GM23248 (cell line): ENCODE results near the gene PREX1. TPM values are rescaled to one million over a fixed set of nuclear protein-coding genes. Genes with fewer than 3 reads are reported as not detected.

Experiments used
- DNase-seq: peaks from one replicate; pipeline ENCODE4 v3.0.0-alpha.2; 2015
- H2AFZ ChIP-seq: fragments of 200-600 bp; sonication (generic); 2 replicates; pipeline ENCODE4 v1.6.1; 2016; ENCODE audit warnings: antibody characterized with exemption
- H3F3A ChIP-seq: fragments of 200-600 bp; sonication (generic); 2 replicates; pipeline ENCODE4 v1.6.1; 2016; ENCODE audit warnings: mild to moderate bottlenecking, antibody characterized with exemption, mixed run types; ENCODE audit not compliant: insufficient read depth
- H3K27ac ChIP-seq: fragments of 200-600 bp; sonication (generic); 2 replicates; pipeline ENCODE4 v1.5.1; 2016; ENCODE audit warnings: mild to moderate bottlenecking
- H3K27me3 ChIP-seq: fragments of 200-600 bp; sonication (generic); replicated peaks from 2 replicates; pipeline ENCODE4 v1.6.1; 2016; ENCODE audit warnings: mild to moderate bottlenecking; ENCODE audit not compliant: insufficient read depth
- H3K36me3 ChIP-seq: fragments of 200-600 bp; sonication (generic); 2 replicates; pipeline ENCODE4 v1.6.1; 2016; ENCODE audit warnings: low read depth, mild to moderate bottlenecking
- H3K4me1 ChIP-seq: fragments of 200-600 bp; sonication (generic); 2 replicates; pipeline ENCODE4 v1.6.1; 2016; ENCODE audit warnings: mild to moderate bottlenecking; ENCODE audit not compliant: insufficient read depth
- H3K4me2 ChIP-seq: fragments of 200-600 bp; sonication (generic); one replicate; pipeline ENCODE4 v1.6.1; 2016; ENCODE audit warnings: mild to moderate bottlenecking; ENCODE audit not compliant: unreplicated experiment
- H3K4me3 ChIP-seq: fragments of 200-600 bp; sonication (generic); 2 replicates; pipeline ENCODE4 v1.5.1; 2016; ENCODE audit warnings: mild to moderate bottlenecking
- H3K79me2 ChIP-seq: fragments of 200-600 bp; sonication (generic); 2 replicates; pipeline ENCODE4 v1.6.1; 2016; ENCODE audit warnings: mild to moderate bottlenecking; ENCODE audit not compliant: insufficient read depth
- H3K9ac ChIP-seq: fragments of 200-600 bp; sonication (generic); 2 replicates; pipeline ENCODE4 v1.6.1; 2016; ENCODE audit warnings: mild to moderate bottlenecking
- H3K9me2 ChIP-seq: fragments of 200-600 bp; sonication (generic); 2 replicates; pipeline ENCODE4 v1.6.1; 2016; ENCODE audit warnings: mixed run types, mild to moderate bottlenecking, moderate library complexity; ENCODE audit not compliant: insufficient read depth
- H3K9me3 ChIP-seq: fragments of 200-600 bp; sonication (generic); one replicate; pipeline ENCODE4 v1.6.1; 2017; ENCODE audit warnings: low read depth
- H4K20me1 ChIP-seq: fragments of 200-600 bp; sonication (generic); 2 replicates; pipeline ENCODE4 v1.6.0; 2016; ENCODE audit not compliant: insufficient read depth
- EZH2 ChIP-seq: fragments of 200-600 bp; sonication (generic); IDR thresholded peaks from 2 replicates; pipeline ENCODE4 v1.6.1; 2018; ENCODE audit warnings: antibody characterized with exemption, mild to moderate bottlenecking; ENCODE audit not compliant: insufficient read depth, poor library complexity, severe bottlenecking
- EZH2phosphoT487 ChIP-seq: fragments of 200-600 bp; sonication (generic); IDR thresholded peaks from 2 replicates; pipeline ENCODE4 v1.6.1; 2018; ENCODE audit warnings: antibody characterized with exemption, moderate library complexity, mild to moderate bottlenecking, low read depth; ENCODE audit not compliant: insufficient read depth
- WGBS, 2 experiments: methylation state at CpG; one replicate each; pipeline ENCODE4 v1.1.6; 2015 to 2017; ENCODE audit warnings: low lambda C conversion rate in 2 of 2, low coverage in 1 of 2; ENCODE audit errors: missing lambda C conversion rate in 2 of 2; 5-methylcytosine and 5-hydroxymethylcytosine counted together
- in situ Hi-C: fragments of 300-500 bp; cut with MboI; formaldehyde crosslinking; loops from 2 replicates; pipeline ENCODE4 v1.15.0; 2020
- polyA plus RNA-seq: library from polyadenylated mRNA; unstranded; fragments of >200 nt; fragmentation: Nextera tagmentation; extraction: Ambion mirVana; gene quantifications from 2 replicates; pipeline ENCODE4 v1.2.1, GENCODE V29; 2016
- total RNA-seq: library from RNA; depleted of rRNA; stranded (reverse); fragments of >200 nt; shearing (Covaris generic); gene quantifications from 2 replicates; pipeline ENCODE4 v1.2.3, GENCODE V29; 2014; rRNA removed

Gene PREX1
- total and polyA plus RNA-seq, 2 experiments from 2014 or later: 0.13 to 0.65 TPM

DNA sequence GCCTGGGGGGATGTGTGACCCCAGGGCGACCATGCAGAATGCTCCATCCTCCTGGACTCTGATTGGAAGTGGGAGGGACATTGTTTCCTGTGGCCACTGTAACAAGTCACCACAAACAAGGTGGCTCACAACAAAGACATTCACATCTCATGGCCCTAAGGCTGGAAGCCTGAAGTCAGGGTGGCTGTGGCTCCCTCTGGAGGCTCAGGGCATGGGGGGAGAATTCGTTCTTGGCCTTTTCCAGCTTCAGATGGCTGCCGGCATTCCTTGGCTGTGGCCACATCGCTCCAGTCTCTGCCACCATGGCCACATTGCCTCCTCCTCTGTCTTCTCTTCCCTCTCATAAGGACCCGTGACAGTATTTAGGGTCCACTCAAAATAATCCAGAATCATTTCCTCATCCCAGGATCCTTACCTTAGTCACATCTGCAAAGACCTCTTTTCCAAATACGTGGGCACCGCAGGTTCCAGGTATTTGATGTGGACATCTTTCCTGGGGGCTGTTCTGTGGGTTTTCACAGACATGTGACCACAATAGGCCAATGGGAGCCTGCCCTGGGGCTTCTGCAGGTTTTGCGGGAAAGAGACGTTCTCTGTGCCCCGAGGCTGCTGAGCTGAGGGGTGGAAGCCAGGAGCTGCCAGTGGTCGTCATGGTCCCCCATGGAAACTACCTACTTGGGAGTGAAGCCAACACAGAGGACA is 249.3 kb downstream of the PREX1 start:
- no peak overlapping the region for H2AFZ ChIP-seq
- H3K9ac ChIP-seq: no peak overlapping the region
- no peaks in the 10 kb centered on the region for H3K4me1 ChIP-seq
- H3K9me3 ChIP-seq: no peaks in the 10 kb centered on the region
- no peaks in the 10 kb centered on the region for H3K9me2 ChIP-seq
- no peak for TF ChIP-seq EZH2phosphoT487
- TF ChIP-seq EZH2: no peak
- H3K36me3 ChIP-seq: no peaks in the 10 kb centered on the region
- H3K4me2 ChIP-seq: no peak overlapping the region
- H3K27me3 ChIP-seq: no peaks in the 10 kb centered on the region; the same call in 1 of the 2 replicates
- no peaks in the 10 kb centered on the region for H3K79me2 ChIP-seq
- WGBS, 2 experiments: 55 to 60% methylated on average over 11 of the region's 11 CpGs
- no peaks in the 10 kb centered on the region for H3F3A ChIP-seq
- H4K20me1 ChIP-seq: no peaks in the 10 kb centered on the region
- peak; percentile 3 for DNase-seq
- no peak overlapping the region for H3K27ac ChIP-seq
- no peak overlapping the region for H3K4me3 ChIP-seq
- in situ Hi-C loops: no loop called here

DNA sequence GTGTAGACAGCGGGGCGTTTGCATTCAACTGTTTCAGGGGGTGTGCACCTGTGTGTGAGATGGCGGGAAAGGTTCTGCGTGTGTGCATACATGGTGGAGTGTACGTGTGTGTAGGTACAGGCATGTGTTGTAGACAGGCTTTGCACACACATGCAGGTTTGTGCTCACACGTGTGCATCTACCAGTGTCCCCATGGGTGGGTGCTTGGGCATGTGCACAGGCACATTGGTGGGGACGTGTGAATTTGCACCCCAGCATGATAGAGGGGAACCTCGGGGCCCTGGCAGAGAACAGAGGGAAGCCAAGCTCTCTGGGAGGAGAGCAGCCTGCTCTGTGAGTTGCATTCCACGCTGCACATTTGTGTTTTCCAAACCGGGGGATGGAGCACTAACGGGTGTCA is 250.2 kb downstream of the PREX1 start:
- no peaks in the 10 kb centered on the region for H3K36me3 ChIP-seq
- no peaks in the 10 kb centered on the region for H3K9me2 ChIP-seq
- H3K27me3 ChIP-seq: peaks cover 3% of the 10 kb centered on the region; the same call in 1 of the 2 replicates
- no peak for TF ChIP-seq EZH2phosphoT487
- TF ChIP-seq EZH2: no peak
- no peaks in the 10 kb centered on the region for H3F3A ChIP-seq
- H2AFZ ChIP-seq: no peak overlapping the region
- H3K9me3 ChIP-seq: no peaks in the 10 kb centered on the region
- no peaks in the 10 kb centered on the region for H4K20me1 ChIP-seq
- no peaks in the 10 kb centered on the region for H3K79me2 ChIP-seq
- H3K27ac ChIP-seq: no peak overlapping the region
- DNase-seq: no peak
- no peak overlapping the region for H3K4me3 ChIP-seq
- 41 to 43% methylated on average over 11 of the region's 11 CpGs for WGBS, 2 experiments
- in situ Hi-C loops: no loop called here
- no peaks in the 10 kb centered on the region for H3K4me1 ChIP-seq
- H3K4me2 ChIP-seq: no peak overlapping the region
- H3K9ac ChIP-seq: no peak overlapping the region

- Histone ChIP-seq H3K36me3 (no peaks in the 10 kb centered on the region), H3K4me2 (no peak overlapping the region), H3K79me2 (no peaks in the 10 kb centered on the region), H3K9ac (no peak overlapping the region), H3K27ac (no peak overlapping the region), H3K4me1 (no peaks in the 10 kb centered on the region), H4K20me1 (no peaks in the 10 kb centered on the region), H3K9me2 (no peaks in the 10 kb centered on the region), H3K27me3 (0 out of 2 replicates have a peak, but pooled peaks cover 3% of the 10 kb centered on the region), H2AFZ (no peak overlapping the region), H3F3A (no peaks in the 10 kb centered on the region), H3K9me3 (no peaks in the 10 kb centered on the region), H3K4me3 (no peak overlapping the region)
- 0% methylated on average over 1 of the region's 1 CpG for WGBS, 2 experiments
- in situ Hi-C loops: no loop called here
- no peak for DNase-seq
- TF ChIP-seq EZH2: no peak
- TF ChIP-seq EZH2phosphoT487: no peak
These were observed 253.4 kb downstream of the PREX1 start for GRCh38 chr20:48574383-48574782.

Other genes with a start within 250 kb of the PREX1 start
- gene ARFGEF2, start 93.7 kb upstream of the PREX1 start, total RNA-seq: 30.6 and 31.1 TPM in 2 replicates
- 7.0 TPM in 2 replicates for gene ARFGEF2, start 93.7 kb upstream of the PREX1 start, polyA plus RNA-seq
- gene CSE1L, start 218.3 kb upstream of the PREX1 start, total RNA-seq: 90.2 and 96.9 TPM in 2 replicates
- gene CSE1L, start 218.3 kb upstream of the PREX1 start, polyA plus RNA-seq: 75.2 and 77.5 TPM in 2 replicates